ELF-1 (cell line): ENCODE results near the gene OR52N2.
A peak's percentile ranks its signal among the peaks of the same experiment; 100 is the strongest.

ENCODE experiments used
- DNase-seq: peaks from one replicate; pipeline ENCODE4 v3.0.0-alpha.2; 2016; ENCODE audit warnings: low read depth, low spot score

Gene OR52N2

DNA sequence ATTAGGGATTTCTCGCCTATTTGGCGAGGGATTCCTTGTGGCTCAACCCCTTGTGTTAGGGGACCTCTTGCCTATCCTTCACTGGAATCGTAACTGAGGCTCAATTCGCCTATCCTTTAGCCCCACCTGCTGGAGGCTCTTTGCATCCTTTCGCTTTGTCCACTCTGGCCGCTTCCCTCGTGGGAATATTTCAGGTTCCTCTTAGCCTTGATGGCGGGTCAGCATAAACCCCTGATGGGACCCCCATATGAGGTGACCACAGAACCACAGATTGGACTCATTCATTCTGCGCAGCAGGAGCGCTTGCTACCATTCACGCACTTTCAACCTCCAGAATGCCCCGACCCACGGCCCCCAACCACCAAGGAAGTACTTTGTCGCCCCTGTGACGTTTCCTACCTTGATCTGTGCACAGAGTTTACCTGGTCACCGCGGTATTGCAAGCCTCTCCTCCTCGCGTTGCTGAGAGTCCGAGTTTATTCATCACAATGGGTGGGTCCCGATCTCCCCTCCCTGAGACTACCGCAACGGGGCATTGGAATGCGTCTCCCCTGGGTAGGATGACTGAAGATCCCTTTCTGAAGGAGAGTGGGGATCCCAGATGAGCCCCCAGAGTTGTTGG, at the start of gene OR52N2:
Gene OR52N2 (plus strand): TSS at position 425 of the 622 bp plus-strand sequence. CDS start 11,412 bp downstream, outside the sequence.
- DNase-seq = peak; percentile 83

DNA sequence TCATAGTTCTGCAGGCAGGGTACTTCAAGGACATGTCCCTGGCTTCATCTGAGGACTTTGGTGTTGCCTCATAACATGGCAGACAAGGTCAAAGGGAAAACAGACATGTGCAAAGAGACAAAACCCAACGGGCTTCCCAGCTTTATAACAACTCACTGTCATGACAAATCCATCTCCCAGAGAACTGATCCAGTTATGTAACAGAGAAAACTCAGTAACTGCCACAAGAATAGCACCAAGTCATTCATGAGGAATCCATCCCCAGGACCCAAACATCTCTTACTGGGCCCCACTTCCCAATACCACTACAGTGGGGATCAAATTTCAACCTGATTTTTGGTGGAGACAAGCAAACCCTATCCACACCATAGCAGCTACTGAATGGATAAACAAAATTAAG, 41.7 kb upstream of the OR52N2 start:
- DNase-seq = no peak

DNA sequence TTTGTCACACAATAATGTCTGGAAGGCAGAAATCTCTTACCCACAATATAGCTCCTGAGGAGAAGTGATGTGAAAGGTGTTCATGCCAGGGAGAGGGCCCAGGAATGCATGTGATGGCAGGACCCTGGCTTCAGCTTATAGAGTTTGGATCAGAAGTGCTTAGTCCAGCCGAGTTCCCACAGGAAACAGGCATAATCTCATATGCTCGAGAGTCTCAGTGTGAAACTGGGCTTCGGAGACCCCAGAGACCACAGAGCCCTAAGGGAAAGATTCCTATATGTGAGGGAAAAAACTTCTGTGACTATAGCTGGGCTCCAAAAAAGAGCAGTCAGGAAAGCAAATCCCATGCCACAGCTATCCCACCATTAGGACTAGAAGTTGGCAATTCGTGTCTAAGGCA, 25.5 kb upstream of the OR52N2 start, which contains the start of gene OR52N5:
Gene OR52N5 (minus strand): TSS at position 101 of the 400 bp plus-strand sequence. CDS start 4,721 bp downstream, outside the sequence.
- DNase-seq = no peak

DNA sequence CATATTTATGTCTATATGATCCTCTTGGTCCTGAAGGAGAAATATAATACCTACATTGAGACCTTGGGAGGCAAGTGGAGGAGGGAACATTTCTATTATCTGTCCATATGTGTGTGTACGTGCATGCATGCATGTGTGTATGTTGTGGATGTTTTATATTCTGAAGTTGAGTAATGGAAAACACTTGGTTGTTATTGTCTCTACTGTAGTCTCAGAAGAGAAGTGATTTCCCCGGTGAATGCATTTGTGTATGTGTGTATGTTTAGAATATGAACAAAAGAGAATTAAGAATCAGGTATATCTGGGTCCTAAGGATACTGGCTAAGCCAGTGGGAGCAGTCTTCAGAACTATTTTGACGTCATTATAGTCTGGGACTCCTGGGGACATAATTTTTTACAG, 17.6 kb upstream of the OR52N2 start, which contains the start of gene OR52N1:
Gene OR52N1 (minus strand): TSS at position 101 of the 400 bp plus-strand sequence. CDS start 2,449 bp downstream, outside the sequence.
- no peak for DNase-seq

DNA sequence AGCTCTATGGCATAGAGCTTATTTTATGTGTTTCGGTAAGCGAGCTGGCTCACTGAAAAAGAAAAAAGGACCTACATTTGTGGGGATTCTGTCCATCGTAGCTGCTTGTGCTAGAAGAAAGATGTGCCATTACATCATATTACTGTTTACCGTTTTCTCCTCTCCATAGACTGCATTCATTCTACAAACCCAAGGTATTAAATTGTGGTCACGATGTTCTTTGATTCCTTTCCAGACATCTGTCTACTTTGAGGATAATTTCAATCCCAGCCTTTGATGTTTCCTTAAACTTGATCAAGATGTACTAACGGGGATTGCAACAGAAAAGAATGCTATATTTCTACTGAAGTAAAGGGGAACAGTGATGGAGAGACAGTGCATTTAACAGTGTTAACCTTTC, 12.2 kb upstream of the OR52N2 start:
- DNase-seq = no peak

DNA sequence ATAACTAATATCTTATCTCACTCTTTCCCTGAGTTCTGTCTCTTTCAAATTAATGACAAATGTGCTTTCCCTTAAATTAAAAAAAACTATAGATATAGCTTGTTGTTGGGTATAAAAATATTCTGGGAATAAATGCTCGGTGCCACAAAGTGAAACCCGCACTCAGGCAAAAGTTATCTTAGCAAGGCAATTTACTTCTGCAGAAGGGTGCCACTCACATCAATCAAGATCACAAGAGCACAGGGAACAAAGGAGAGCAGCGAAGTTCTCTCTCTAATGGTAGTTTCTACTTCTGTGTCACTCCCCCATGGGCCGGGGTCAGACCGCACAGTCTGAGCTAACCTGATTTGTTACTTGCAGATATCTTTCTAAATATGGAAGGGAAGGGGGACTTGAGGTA, 4.7 kb upstream of the OR52N2 start:
- no peak for DNase-seq

DNA sequence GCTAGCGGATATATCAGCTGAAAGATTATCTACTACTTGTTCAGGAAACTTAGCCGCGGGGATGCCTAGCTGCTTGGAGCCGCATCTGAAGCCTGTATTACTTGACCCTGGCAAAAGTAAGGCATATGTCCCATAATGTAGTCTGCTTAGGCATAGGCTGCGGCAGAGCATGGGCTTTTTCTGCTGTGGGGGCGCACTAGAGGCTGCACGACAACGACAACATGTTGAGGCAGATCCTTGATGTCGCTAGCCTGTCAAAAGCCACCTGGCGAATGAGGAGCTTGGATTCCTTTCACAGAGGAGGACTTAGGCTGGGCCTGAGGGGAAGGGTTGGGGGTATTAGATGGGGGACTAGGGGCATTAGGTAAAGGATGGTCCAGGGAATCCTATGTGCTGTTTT, 1.1 kb upstream of the OR52N2 start:
- DNase-seq = peak; percentile 14

DNA sequence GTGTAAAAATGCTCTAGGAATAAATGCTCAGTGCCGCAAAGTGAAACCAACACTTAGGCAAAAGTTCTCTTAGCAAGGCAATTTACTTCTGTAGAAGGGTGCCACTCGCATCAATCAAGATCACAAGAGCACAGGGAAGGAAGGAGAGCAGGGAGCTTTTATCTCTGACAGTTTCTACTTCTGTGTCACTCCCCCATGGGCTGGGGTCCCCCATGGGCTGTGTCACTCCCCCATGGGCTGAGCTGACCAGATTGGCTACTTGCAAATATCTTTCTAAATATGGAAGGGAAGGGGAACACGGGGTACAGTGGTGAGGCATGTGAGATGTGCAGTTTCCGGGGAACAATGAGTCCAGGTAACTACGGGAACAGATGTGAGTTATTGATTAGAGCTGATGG, 397 bp downstream of the OR52N2 start:
- DNase-seq = no peak

DNA sequence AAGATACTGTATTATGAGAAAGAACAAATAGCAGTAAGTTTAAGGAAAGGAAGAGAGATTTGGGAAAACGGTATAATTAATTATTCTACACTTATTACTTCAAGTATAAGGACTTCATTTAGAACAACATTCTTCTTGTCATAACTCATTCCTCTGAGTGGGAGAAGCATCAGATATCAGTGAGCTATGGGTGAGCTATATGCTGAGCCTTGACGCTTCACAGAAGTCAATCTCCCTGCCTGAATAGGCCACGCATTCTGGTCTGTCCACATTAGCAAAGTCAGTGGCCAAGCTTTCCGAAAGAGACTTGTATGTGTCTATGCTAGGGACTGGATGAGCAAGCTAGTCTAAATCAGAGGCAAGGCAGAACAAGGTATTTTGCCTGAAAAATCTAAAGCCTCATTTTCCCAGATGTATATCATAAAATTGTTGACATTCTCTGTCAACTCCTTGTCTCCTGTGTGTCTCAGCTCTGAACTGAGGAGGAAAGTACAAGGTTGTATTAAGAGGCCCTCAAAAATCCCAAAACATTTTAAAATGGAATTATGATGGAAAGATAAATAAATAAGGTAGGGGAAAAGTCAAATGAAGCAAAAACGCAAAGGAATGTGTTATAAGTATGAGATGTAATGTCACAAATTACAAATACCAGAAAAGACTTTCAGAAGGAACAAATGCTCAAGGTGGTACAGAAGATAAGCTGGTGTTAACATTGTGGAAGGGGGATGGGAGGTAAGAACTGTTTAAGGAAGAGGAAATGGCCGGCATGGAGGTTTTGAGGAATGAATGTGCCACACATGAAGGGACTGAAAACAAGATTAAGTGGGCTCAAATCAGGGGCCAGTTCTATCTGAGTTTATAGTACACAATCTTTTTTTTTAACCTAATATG, 1.4 kb downstream of the OR52N2 start:
- no peak for DNase-seq

DNA sequence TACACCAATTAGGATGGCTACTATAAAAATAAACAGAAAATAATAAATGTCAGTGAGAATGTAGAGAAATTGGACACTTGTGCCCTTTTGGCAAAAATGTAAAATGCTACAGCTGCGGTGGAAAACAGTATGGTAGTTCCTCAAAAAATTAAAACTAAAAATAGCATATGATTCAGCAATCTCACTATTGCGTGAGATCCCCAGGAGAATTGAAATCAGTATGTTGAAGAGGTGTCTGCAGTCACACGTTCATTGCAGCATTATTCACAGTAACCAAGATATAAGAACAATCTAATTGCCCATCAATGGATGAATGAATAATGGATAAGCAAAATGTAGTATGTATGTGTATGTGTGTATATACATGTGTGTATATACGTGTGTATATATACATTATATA, 6.8 kb downstream of the OR52N2 start:
- DNase-seq = no peak

DNA sequence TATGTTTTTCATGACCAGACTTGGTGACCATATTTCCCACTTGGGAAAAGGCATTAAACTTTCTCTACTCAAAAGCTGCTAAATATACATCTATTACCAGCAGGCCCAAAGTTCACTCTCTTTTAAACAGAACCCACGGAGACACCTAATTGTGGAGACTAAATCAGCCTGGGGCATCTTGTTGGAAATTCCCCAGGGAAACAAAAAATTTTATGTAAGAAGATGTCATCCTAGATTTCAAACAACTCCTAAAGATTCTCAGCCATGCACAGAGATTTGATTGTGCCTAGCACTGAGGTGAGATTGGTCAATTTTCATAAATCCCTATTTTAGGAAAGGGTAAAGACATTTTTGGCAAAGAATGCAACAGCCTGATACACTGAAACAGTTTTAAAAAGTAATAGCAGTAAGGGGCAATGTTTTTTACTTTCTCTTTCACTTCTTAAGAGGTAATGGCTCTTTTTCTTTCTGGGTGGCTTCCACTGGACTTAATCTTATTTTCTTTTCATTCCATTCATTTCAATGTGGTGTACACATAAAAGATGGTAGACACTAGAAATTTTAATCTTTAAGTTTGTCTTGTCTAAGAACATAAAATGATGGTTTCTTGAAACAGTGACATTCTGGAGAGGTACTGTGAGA, 9.6 kb downstream of the OR52N2 start:
- no peak for DNase-seq

DNA sequence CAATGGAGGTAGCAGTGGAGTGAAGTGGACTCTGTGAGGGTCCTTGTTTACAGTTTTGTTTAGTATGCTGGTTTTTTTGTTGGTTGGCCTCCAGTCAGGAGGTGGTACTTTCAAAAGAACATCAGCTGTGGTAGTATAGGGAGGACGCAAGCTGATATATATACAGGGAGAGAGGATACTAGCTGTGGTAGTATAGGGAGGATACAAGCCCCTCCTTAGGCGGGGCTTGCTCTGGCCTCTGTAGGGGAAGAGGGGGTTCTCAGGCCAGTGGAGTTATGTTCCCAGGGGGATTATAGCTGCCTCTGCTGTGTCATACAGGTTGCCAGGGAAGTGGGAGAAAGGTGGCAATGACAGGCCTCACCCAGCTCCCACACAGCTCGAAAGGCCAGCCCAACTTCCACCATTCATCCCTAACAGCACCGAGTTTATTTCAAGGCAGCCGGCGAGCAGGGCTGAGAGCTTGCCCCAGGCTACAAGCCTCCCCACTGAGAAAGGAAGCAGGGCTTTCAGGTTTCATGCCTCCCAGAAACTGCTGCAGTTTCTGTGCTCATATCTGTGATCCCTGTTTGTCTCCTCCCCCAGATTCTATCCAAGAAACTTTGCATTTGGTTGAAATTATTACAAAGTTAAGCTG, 22.6 kb downstream of the OR52N2 start:
- peak; percentile 90 for DNase-seq

DNA sequence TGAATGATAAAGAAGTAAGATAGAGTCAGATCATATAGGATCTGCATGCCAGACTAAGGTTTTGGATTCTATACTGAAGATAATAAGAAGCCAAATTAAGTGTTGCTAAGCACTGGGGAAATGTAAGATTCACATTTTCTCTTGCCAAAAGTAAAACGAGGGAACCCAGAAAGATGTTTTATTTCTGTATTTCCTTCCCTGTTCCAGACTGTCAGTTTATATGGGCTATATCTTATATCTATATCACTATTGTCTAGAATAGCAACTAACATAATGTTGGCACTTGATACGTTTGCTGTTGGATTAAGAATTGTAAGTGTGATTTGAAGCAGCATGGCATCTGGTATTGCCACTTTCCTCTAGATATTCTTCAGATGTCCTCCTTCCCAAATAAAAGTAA, 24.7 kb downstream of the OR52N2 start:
- DNase-seq = no peak

DNA sequence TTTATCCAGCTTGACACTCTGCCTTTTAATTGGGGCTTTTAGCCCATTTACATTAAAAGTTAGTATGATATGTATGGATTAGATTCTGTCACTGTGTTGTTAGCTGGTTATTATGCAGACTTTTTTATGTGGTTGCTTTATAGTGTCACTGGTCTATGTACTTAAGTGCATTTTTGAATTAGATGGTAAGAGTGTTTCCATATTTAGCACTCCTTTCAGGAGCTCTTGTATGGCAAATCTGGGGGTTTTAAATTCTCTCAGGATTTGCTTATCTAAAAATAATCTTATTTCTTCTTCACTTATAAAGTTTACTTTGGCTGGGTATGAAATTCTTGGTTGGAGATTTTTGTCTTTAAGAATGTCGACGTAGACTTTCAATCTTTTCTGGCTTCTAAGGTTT, 29.0 kb downstream of the OR52N2 start:
- no peak for DNase-seq

DNA sequence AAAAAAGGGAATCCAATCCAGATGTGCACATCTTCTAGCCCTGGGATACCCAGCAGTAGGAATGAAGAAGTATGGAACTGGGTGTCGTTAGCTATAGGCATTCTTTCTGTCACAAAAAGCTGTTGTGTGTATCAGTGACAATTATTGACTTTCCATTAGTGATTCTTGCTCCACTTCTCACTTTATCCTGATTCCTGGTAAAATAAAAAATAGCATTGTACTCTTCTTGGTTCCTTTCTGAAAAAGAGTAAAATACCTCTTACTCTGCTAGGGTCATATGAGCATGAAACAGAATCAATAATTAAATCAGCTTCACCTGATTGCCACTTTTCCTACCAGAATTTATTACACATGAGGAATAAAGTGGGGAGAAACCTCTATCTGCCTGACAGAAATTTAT, 33.1 kb downstream of the OR52N2 start, which contains the start of gene OR52E6:
Gene OR52E6 (minus strand): TSS at position 101 of the 400 bp plus-strand sequence. CDS start 0 bp downstream, at position 101.
- no peak for DNase-seq

DNA sequence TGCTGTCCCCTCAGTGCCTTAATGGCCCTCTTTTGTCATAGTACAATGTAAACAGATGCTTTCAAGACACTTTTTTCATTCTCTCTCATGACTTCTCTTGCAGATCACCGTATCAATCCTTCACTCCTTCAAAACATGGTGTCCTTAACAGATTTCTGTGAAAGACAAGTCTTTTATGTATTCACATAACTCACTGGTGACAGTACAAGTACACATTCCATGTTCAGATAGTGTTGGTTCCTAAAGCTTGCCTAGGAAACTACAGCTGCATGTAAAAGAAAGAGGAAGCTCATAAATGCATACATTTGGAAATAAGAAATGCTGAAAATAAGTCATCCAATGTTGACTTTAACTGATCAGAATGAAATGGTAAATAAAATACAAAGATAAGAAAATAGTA, 38.0 kb downstream of the OR52N2 start:
- no peak for DNase-seq

DNA sequence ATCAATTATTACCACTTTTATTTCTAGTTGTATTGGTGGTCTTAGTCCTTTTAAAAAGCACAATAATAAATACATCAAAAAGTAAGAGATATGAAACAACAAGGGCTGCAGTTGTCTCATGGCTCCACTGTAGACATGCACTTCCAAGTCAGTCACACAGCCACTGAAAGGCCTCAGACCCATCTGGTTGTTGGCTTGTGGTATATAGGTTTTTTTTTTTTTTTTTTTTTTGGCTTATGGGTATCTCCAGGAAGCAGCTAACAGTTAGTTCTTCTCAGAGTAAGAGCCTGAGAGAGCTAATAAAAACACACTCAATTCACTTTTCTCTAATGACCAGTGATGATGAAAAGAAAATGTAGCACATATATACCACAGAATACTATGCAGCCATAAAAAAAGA, 39.0 kb downstream of the OR52N2 start:
- DNase-seq = no peak

DNA sequence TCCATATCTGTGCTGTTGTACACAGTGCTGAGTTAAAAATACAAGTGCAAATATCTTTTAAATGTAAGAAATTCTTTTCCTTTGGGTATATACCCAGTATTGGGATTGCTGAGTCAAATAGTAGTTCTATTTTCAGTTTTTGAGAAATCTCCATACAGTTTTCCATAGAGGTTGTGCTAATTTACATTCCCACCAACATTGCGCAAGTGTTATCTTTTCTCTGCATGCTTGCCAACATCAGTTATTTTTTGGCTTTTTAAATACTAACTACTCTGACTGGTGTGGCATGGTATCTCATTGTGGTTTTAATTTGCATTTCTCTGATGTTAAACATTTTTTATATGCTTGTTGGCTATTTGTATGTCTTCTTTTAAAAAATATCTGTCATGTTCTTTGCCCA, 42.3 kb downstream of the OR52N2 start:
- DNase-seq = no peak

DNA sequence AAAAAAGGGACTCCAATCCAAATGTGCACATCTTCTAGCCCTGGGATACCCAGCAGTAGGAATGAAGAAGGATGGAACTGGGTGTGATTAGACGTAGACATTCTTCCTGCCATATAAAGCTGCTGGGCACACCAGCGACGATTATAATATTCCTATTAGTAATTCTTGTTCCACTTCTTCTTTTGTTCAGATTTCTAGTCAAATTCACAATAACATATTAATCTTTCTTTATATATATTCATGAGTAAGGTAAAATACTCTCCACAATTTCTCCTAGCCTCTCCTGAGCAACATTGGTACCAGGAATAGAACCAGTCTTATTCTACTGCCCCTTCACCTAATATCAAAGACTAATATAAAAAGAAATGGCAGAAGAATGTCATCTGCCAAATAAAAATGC, 48.9 kb downstream of the OR52N2 start, which contains the start of gene OR52E8:
Gene OR52E8 (minus strand): TSS at position 101 of the 400 bp plus-strand sequence. CDS start 0 bp downstream, at position 101.
- no peak for DNase-seq

DNA sequence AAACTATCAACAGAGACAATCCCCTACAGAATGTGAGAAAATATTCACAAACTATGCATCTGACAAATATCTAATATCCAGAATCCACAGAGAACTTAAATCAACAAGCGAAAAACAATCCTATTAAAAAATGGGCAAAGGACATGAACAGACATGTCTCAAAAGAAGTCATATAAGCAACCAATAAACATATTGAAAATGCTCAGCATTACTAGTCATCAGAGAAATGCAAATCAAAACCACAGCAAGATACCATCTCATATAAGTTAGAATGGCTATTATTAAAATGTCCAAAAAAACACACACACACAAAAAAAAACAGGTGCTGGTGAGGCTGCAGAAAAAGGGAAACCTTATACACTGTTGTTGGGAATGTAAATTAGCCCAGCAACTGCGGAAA, 57.1 kb downstream of the OR52N2 start:
- DNase-seq = no peak
